Measurements from ENCODE around the gene ARFGAP2.

DNA sequence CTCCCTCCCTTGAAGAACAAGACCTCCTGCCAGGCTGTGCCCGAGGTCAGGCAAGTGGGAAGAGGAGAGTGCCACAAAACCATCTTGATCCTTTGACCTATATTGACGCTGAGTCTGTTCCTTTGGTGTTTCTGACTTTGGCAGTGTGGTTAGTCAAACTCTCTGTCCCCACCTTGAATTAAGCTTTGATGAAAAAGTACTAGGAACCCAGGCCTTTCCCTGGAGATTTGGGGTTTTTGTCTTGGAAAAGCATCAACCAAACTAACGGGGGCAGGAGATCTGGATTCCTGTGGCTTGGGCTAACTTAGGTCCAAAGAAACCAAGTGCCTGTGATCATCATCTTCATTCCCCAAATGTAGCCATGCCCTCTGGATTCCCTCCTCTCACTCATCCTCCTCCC lies 40.4 kb downstream of the ARFGAP2 start:
- TF ChIP-seq RAD21 (IDR thresholded peaks at IDR 0.05; ENCODE audit: low read depth), result no peak
- no peak for TF ChIP-seq EP300 (IDR thresholded peaks at IDR 0.05; ENCODE audit: borderline replicate concordance)
- TF ChIP-seq ZBTB7A (IDR thresholded peaks at IDR 0.05; ENCODE audit: low read depth), result no peak
- TF ChIP-seq TAF1 (IDR thresholded peaks at IDR 0.05; ENCODE audit: low read depth), result no peak
- no peak for TF ChIP-seq YY1 (IDR thresholded peaks at IDR 0.05; ENCODE audit: low read depth)
